Thoracic aorta (tissue), 2 donors: ENCODE measurements around the gene CNOT6L. TPM values are rescaled to one million over a fixed set of nuclear protein-coding genes. Genes with fewer than 3 reads are reported as not detected.
"Not testable (repeated sequence)": the region's sequence is repeated elsewhere in the genome, so short reads cannot be mapped to it uniquely, and the experiment has no call there.

ENCODE experiments used
- ATAC-seq: fragments of 150-250 bp; one replicate; pipeline ENCODE4 v1.8.0; 2017; ENCODE audit warnings: low read depth; ENCODE audit not compliant: insufficient number of reproducible peaks, low FRiP score
- DNase-seq: peaks from one replicate; pipeline ENCODE4 v3.0.0-alpha.2; 2020; ENCODE audit warnings: low spot score
- H3K27ac ChIP-seq, 2 donors: fragments of 200-600 bp; sonication (generic); 1 replicate in 1 of 2; 2 replicates in 1 of 2; pipeline ENCODE4 v1.5.1; 2016; ENCODE audit warnings: mild to moderate bottlenecking in 2 of 2, moderate library complexity in 2 of 2
- H3K27me3 ChIP-seq: fragments of 200-600 bp; sonication (generic); replicated peaks from 2 replicates; pipeline ENCODE4 v1.6.0; 2016; ENCODE audit warnings: mild to moderate bottlenecking; ENCODE audit not compliant: insufficient read depth
- H3K36me3 ChIP-seq: fragments of 200-600 bp; sonication (generic); one replicate; pipeline ENCODE4 v1.5.1; 2016
- H3K4me1 ChIP-seq, 2 donors: fragments of 200-600 bp; sonication (generic); 1 replicate in 1 of 2; 2 replicates in 1 of 2; pipeline versions ENCODE4 v1.5.1 to v1.6.0; 2016; ENCODE audit warnings: low read depth in 2 of 2, mild to moderate bottlenecking in 1 of 2; ENCODE audit not compliant: control insufficient read depth in 1 of 2
- H3K4me3 ChIP-seq: fragments of 200-600 bp; sonication (generic); 2 replicates; pipeline ENCODE4 v1.5.1; 2016; ENCODE audit warnings: mild to moderate bottlenecking
- H3K9me3 ChIP-seq: fragments of 200-600 bp; sonication (generic); 2 replicates; pipeline ENCODE4 v1.5.1; 2016
- total RNA-seq, 2 donors: library from RNA; depleted of rRNA; stranded (reverse); fragments of >200 nt; gene quantifications; one replicate each; pipeline versions ENCODE4 v1.1.0 to v1.2.3, GENCODE V29; 2016
- TF ChIP-seq, protein P1 (sequence below): fragments of 200-600 bp; sonication (generic); IDR thresholded peaks from one replicate; pipeline ENCODE4 v1.5.1; 2019; ENCODE audit warnings: antibody characterized with exemption

The CNOT6L gene
- total RNA-seq, 2 donors from 2014 or later, result 22.9 to 39.9 TPM

DNA sequence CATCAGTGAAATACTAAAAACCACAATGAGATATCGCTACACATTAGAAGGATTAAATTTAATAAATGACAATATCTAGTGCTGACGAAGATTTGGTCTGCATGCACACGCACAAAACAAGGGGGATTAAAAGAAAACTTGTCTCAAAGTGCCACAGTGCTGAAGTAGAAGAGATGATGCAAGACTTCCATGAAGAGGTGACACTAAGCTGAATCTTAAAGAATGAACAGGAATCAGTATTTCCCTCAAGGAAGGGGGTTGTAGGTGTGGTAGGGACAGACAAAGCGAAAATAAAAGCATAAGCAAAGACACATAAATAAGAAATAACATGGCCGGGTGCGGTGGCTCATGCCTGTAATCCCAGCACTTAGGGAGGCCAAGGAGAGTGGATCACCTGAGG lies 33.5 kb downstream of the CNOT6L start:
- H3K27ac ChIP-seq, result no peak overlapping the region
- no peaks in the 10 kb centered on the region for H3K9me3 ChIP-seq
- no peaks in the 10 kb centered on the region for H3K27me3 ChIP-seq
- DNase-seq, result no peak
- TF ChIP-seq, protein P1, sequence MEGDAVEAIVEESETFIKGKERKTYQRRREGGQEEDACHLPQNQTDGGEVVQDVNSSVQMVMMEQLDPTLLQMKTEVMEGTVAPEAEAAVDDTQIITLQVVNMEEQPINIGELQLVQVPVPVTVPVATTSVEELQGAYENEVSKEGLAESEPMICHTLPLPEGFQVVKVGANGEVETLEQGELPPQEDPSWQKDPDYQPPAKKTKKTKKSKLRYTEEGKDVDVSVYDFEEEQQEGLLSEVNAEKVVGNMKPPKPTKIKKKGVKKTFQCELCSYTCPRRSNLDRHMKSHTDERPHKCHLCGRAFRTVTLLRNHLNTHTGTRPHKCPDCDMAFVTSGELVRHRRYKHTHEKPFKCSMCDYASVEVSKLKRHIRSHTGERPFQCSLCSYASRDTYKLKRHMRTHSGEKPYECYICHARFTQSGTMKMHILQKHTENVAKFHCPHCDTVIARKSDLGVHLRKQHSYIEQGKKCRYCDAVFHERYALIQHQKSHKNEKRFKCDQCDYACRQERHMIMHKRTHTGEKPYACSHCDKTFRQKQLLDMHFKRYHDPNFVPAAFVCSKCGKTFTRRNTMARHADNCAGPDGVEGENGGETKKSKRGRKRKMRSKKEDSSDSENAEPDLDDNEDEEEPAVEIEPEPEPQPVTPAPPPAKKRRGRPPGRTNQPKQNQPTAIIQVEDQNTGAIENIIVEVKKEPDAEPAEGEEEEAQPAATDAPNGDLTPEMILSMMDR, result no peak
- no peak overlapping the region for H3K4me3 ChIP-seq
- ATAC-seq, result no peak
- H3K36me3 ChIP-seq, result no peaks in the 10 kb centered on the region
- peaks cover 7 to 11% of the 10 kb centered on the region in 2 donors for H3K4me1 ChIP-seq

DNA sequence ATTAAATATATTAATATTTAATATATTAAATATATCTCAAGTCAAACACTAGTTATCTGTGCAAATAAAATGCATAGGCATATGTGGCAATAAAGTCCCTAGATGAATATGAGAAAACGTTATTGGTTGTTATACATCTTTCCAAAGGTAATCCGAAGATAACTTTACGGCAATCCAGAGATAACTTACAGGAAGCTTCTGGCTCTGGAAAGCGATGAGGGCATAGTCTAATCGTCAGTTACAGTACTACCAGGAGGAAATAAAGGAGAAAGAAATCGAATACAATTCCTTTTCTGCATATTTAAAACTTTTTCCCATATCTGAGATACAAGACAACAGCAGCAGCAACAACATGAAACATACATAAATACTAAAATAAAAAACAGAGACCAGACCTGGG lies 35.3 kb downstream of the CNOT6L start:
- TF ChIP-seq, protein P1, result no peak
- peaks cover 7 to 11% of the 10 kb centered on the region in 2 donors for H3K4me1 ChIP-seq

DNA sequence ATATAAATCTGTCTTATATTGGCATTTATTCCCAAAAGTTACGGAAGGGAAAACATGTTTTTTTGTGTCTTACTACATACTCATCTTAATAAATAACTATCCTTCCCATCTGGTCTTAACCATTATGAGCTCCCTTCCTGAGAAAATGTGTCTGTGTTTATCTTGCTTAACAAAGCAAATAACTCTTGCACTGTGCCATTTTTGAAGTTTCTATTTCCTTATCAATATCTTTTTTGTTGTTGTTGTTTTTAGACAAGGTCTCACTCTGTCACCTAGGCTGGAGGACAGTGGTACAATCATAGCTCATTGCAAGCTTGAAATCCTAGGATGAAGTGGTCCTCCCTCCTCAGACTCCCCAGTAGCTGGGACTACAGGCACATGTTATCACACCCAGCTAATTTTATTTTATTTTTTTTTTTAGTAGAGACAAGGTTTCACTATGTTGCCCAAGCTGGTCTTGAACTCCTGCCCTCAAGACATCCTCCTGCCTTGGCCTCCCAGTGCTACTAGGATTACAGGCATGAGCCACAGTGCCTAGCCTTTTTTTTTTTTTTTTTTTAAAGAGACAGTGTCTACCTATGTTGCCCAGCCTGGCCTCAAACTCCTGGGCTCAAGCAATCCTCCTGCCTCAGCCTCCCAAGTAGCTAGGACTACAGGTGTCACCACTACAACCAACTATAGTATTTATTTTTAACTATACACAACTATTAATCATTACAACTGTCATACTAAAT lies 36.9 kb downstream of the CNOT6L start:
- Histone ChIP-seq H3K4me1 (peaks cover 8 to 10% of the 10 kb centered on the region in 2 donors), H3K27me3 (no peaks in the 10 kb centered on the region), H3K36me3 (no peaks in the 10 kb centered on the region), H3K27ac (no peak overlapping the region), H3K9me3 (no peaks in the 10 kb centered on the region), H3K4me3 (no peak overlapping the region)
- TF ChIP-seq, protein P1, result no peak
- DNase-seq (no peak), ATAC-seq (no peak)

More for the DNA sequence above, 35.3 kb downstream of the CNOT6L start:
- H3K9me3 ChIP-seq, result no peaks in the 10 kb centered on the region
- H3K36me3 ChIP-seq, result no peaks in the 10 kb centered on the region
- ATAC-seq, result no peak
- H3K27ac ChIP-seq, result no peak overlapping the region
- no peak for DNase-seq
- no peak overlapping the region for H3K4me3 ChIP-seq
- no peaks in the 10 kb centered on the region for H3K27me3 ChIP-seq

DNA sequence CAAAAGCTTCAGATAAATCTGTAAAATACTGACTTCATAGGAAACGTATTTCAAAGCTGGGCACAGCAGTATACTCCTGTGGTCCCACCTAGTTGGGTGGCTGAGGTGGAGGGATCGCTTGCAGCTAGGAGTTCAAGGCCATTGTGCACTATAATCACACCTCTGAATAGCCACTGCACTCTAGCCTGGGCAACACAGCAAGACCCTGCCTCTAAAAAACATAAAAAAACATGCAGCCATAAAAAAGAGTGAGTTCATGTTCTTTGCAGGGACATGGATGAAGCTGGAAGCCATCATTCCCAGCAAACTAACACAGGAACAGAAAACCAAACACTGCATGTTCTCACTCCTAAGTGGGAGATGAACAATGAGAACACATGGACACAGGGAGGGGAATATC lies 38.4 kb downstream of the CNOT6L start:
- ATAC-seq, H3K27ac ChIP-seq, H3K27me3 ChIP-seq, H3K4me3 ChIP-seq, H3K36me3 ChIP-seq, H3K9me3 ChIP-seq, DNase-seq: not testable (repeated sequence)
- peaks cover 16 to 20% of the 10 kb centered on the region in 2 donors for H3K4me1 ChIP-seq

DNA sequence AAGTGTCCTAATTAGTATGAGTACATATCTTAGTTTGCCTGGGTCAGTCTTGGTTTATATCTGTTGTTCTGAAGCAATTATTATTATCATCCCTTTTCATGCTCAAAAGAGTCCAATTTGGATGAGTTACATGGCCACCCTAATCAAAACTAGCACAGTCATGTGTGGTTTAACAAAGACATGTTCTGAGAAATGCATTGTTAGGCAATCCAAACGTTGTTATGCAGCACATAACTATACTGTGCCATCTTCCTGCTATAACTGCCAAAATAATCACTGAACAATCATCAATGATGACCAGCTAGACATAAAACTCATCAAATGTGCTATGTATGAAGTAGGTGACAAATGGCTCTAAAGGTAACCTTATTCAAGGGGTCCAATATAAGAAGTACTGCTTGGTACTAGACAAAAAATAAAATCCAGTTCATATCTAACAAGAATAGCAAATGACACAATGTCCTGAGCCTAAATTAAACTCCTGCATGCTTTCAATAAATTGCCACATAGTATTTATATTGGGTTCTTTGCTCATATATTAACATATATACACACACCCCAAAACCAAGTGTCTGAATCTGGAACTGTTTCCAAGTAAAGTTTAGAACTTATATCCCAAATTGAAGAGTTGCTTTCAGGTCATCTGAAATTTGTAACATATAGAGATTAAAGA lies 41.9 kb downstream of the CNOT6L start:
- TF ChIP-seq, protein P1, result no peak
- H3K27me3 ChIP-seq, result no peaks in the 10 kb centered on the region
- peaks cover 11 to 20% of the 10 kb centered on the region in 2 donors for H3K4me1 ChIP-seq
- H3K27ac ChIP-seq, result no peak overlapping the region
- H3K36me3 ChIP-seq, result no peaks in the 10 kb centered on the region
- no peak overlapping the region for H3K4me3 ChIP-seq
- ATAC-seq (no peak), DNase-seq (no peak)
- no peaks in the 10 kb centered on the region for H3K9me3 ChIP-seq
